NCI-H345 (cell line): ENCODE measurements around the gene GGN.
"Not testable (repeated sequence)": the region's sequence is repeated elsewhere in the genome, so short reads cannot be mapped to it uniquely, and the experiment has no call there.

Experiments
- DNase-seq: peaks from one replicate; lab custom pipeline; 2025; lab: John Stamatoyannopoulos, UW

Gene GGN, protein sequence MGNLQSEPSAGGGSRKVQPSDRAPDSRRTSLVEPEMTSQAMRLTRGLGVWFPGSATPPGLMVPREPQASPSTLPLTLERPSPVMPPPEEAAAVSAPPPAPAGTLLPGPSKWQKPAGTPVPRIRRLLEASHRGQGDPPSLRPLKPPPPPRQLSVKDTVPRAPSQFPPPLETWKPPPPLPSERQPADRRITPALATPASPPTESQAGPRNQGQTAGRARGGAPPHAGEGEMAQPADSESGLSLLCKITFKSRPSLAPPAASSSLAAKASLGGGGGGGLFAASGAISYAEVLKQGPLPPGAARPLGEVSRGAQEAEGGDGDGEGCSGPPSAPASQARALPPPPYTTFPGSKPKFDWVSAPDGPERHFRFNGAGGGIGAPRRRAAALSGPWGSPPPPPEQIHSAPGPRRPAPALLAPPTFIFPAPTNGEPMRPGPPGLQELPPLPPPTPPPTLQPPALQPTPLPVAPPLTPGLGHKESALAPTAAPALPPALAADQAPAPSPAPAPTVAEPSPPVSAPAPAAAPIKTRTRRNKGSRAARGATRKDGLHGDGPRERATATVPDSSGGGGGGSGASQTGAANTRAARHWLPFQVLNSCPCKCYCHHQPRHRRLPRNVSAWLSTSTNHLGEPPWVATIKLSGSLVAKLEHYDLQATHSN

GRCh38 chr19:38387550-38388348 is at the start of gene GGN:
Gene GGN, minus strand, starts transcription at chr19:38388034. Its CDS starts 773 bp downstream, at chr19:38387261.
- DNase-seq = peak; percentile 99

GRCh38 chr19:38437295-38437694 is 49.5 kb upstream of the GGN start:
- DNase-seq = no peak

- DNase-seq = no peak
Measured at GRCh38 chr19:38434549-38435051, 46.8 kb upstream of the GGN start.

- DNase-seq = no peak
Measured at GRCh38 chr19:38433268-38433733, 45.5 kb upstream of the GGN start, which contains the start of gene RYR1. Gene RYR1, plus strand, starts transcription at chr19:38433691. Its CDS starts 139 bp downstream, at chr19:38433830.

DNA sequence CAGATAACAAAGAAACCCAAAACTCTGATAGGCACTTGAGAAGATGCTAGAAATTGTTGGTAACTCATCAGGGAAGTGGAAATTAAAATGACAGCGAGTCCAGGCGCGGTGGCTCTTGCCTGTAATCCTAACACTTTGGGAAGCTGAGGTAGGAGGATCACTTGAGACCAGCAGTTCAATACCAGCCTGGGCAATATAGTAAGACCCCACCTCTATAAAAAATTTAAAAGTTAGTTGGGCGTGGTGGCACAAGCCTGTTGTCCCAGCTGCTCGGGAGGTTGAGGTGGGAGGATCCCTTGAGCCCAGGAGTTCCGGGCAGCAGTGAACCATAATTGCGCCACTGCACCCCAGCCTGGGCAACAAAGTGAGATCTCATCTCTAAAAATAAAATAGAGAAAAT is 43.1 kb upstream of the GGN start:
- no peak for DNase-seq

GRCh38 chr19:38429811-38430156 is 42.0 kb upstream of the GGN start:
- DNase-seq = no peak

- DNase-seq = no peak
Measured at GRCh38 chr19:38429055-38429810, 41.4 kb upstream of the GGN start.

DNA sequence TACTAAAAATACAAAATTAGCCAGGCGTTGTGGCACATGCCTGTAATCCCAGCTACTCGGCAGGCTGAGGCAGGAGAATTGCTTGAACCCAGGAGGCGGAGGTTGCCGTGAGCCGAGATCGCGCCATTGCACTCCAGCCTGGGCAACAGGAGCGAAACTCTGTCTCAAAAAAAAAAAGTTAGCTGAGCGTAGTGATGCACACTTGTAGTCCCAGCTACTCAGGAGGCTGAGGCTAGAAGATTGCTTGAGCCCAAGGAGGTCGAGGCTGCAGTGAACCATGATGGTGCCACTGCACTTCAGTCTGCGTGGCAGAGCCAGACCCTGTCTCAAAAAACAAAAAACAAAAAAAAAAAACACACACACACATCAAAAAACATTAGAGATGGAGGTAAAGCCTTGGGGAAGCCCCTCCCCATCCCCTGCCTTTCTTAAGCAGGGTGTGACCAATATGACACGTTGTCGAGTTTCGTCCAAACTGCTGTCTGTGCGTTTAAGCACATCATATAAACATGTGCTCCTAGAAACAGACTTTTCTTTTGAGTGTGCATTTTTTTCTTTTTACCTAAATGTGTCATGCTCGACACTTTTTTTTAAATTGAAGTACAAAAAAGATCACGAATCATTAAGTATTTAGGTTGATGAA is 39.3 kb upstream of the GGN start:
- DNase-seq = not testable (repeated sequence)

GRCh38 chr19:38425810-38426466 is 38.1 kb upstream of the GGN start, which contains the start of gene RASGRP4:
Gene RASGRP4, minus strand, starts transcription at chr19:38426219. Its CDS starts 128 bp downstream, at chr19:38426091.
- no peak for DNase-seq

DNA sequence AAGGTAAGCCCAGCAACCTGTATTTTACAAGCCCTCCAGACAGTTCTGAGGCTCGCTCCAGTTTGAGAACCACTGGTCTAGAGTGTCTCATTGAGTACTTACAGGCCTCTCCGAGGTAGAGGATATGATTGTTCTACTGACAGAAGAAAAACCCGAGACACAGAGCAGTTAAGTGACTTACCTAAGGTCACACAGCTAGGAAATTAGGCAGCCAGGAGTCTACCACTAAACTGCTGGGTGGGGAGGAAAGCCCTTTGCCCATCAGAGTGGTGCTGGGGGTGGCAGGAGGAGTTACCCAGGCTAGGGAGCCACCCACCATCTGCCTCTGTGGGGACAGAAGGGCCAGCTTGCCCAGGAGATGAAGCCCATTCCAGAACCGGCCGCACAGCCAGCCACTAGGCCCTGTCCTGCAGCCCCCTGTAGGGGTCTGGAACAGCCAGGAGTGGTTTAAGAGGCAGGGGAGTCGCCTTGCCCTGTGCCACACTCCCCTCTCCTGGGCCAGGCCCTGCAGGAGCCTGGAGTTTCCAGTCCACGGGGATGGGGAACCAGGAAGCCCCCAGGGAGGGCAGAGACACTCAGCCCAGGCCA is 37.5 kb upstream of the GGN start:
- no peak for DNase-seq

- DNase-seq = no peak
Measured at GRCh38 chr19:38424272-38424671, 36.4 kb upstream of the GGN start.

- DNase-seq = no peak
Measured at GRCh38 chr19:38422438-38422837, 34.6 kb upstream of the GGN start.

DNA sequence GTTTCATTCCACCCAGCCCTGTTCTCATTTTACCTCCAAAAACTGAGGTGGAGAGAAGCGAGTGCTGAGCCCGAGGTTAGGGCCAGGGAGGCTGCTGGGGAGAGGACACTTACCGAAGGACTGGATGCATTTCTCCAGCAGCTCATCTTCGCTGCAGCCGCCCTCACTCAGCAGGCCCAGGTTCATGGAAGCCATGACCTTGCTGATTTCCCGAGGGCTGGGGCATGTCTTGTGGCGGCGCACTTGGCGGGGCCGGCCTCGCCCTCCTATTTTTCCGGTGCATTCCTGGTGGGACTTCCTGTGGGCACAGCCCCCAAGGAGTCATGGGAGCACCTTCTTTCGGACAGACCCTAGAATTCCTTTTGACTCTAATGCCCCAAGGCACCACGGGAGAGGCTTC is 34.0 kb upstream of the GGN start:
- DNase-seq = no peak

- DNase-seq = no peak
Measured at GRCh38 chr19:38420935-38421334, 33.1 kb upstream of the GGN start.

DNA sequence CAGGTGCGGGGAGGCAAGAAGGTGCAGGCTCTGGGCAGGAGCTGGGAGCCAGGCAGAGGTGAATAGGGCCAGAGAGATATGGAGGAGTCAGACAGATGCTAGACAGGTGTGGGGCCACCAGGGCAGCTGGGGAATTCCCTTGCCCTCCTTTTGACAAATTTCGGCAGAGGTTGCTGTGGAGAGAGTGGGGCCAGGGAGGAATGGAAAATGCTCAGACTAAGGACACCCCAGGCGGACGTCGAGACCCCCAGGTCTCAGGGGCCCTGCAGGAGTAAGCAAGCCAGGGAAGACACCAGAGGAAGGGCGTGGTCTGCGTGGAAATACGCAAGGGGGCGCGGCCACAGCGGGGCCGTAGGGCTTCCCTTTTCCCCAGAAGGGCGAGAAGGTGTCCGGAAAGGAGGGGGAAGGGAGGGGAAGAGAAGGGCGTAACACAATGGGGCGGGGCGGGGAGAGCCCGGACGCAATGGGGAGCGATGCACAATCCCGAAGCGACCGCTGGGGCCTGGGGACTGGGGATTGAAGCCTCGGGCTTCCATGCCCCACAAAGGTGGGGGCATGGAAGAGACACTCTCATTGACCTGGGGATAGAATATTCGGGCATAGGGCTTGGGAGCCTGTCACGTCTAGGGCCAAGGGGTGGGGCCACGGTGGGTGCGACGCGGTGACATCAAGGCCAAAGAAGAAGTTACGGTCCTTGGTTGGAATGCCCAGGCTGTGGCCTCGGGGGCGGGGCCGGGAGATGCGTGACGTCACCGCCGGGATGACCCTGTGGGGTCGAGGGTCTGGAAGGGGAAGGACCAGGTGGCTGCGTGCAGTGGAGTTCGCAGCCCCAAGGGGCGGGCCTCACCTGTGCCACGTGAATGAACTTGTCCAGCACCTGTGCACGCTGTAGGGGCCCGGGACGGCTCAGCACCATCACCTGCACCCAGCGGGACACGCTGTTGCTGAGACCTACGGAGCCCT is 30.0 kb upstream of the GGN start:
- peak; percentile 74 for DNase-seq

DNA sequence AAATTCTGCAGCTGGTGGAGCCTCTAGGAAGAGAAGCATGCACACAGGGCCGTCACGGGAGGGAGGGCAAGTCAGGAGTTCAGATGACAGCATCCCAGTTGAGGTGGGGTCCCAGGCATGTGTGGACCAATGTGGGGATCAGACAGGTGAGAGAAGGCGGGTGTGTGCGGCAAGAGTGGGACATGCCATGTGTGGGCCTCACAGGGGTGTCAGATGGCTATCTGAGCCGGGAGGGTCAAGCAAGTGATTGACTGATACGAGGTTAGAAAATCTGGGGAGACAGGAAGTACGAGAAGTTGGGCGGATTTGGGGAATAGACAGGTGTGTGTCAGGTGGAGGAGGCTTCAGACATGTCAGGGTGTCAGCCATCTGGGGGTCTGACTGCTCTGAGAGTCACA is 29.3 kb upstream of the GGN start:
- DNase-seq = no peak

DNA sequence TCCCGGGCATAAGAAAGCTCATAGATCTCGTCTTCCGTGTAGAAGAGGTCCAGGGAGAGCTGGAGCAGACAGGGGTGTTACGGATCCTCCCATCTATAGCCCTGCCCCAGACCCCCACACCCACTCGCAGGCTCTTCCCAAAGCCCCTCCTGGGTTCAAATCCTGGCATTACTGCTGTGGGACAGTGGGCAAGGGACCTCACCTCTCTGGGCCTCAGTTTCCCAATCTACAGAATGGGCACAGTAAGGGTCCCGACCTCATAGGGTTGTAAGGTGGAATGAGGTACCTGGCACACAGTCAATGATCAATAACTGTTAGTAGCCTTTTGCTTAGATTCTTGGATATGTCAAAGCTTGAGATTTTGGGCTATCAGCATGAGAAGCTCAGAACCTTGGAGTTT is 25.6 kb upstream of the GGN start:
- DNase-seq = no peak

- no peak for DNase-seq
Measured at GRCh38 chr19:38412961-38413360, 25.1 kb upstream of the GGN start.

GRCh38 chr19:38412491-38412890 is 24.7 kb upstream of the GGN start:
- DNase-seq = no peak
